IgD-negative memory B cell (primary cell): ENCODE results near the gene SRXN1. TPM values are rescaled to one million over a fixed set of nuclear protein-coding genes. Genes with fewer than 3 reads are reported as not detected.

Source experiments
- H3K27ac Mint-ChIP-seq, 3 donors: one replicate each; pipeline ENCODE4 v1.8.0; 2020 to 2022; ENCODE audit warnings: mild to moderate bottlenecking in 3 of 3, mixed read lengths in 3 of 3, moderate library complexity in 1 of 3
- H3K27me3 Mint-ChIP-seq: one replicate; pipeline ENCODE4 v1.8.0; 2021; ENCODE audit warnings: mixed read lengths
- H3K36me3 Mint-ChIP-seq: one replicate; pipeline ENCODE4 v1.8.0; 2020; ENCODE audit warnings: mild to moderate bottlenecking, mixed read lengths
- H3K4me1 Mint-ChIP-seq, 3 donors: one replicate each; pipeline ENCODE4 v1.8.0; 2020 to 2022; ENCODE audit warnings: mixed read lengths in 3 of 3, mild to moderate bottlenecking in 1 of 3
- H3K4me3 Mint-ChIP-seq, 4 donors: one replicate each; pipeline ENCODE4 v1.8.0; 2020 to 2022; ENCODE audit warnings: mild to moderate bottlenecking in 4 of 4, mixed read lengths in 4 of 4, moderate library complexity in 3 of 4
- H3K9me3 Mint-ChIP-seq, 3 donors: one replicate each; pipeline ENCODE4 v1.8.0; 2020 to 2021; ENCODE audit warnings: mixed read lengths in 3 of 3, mild to moderate bottlenecking in 1 of 3
- polyA plus RNA-seq: library from polyadenylated mRNA; unstranded; fragments of 300-500 nt; fragmentation: Illumina TruSeq; gene quantifications from one replicate; pipeline ENCODE4 v1.2.3, GENCODE V29; 2021

Gene SRXN1
- polyA plus RNA-seq, 1 donor from 2014 or later, result 5.5 TPM

GRCh38 chr20:640674-641515, 12.1 kb downstream of the SRXN1 start:
- H3K9me3 Mint-ChIP-seq, result no peaks in the 10 kb centered on the region
- H3K36me3 Mint-ChIP-seq, result no peaks in the 10 kb centered on the region
- H3K4me1 Mint-ChIP-seq, result peaks cover 0 to 10% (median 6%) of the 10 kb centered on the region in 3 donors
- H3K4me3 Mint-ChIP-seq, result peak overlapping the region in 1 of 4 donors; percentile 51
- peaks cover 20% of the 10 kb centered on the region for H3K27me3 Mint-ChIP-seq
- H3K27ac Mint-ChIP-seq, result no peak overlapping the region

GRCh38 chr20:638579-638978, 14.4 kb downstream of the SRXN1 start:
- Mint-ChIP-seq H3K9me3 (no peaks in the 10 kb centered on the region), H3K27ac (no peak overlapping the region), H3K4me1 (peaks cover 0 to 6% (median 3%) of the 10 kb centered on the region in 3 donors), H3K36me3 (no peaks in the 10 kb centered on the region), H3K27me3 (peaks cover 25% of the 10 kb centered on the region), H3K4me3 (no peak overlapping the region)

GRCh38 chr20:637559-637958, 15.4 kb downstream of the SRXN1 start:
- Mint-ChIP-seq H3K4me3 (no peak overlapping the region), H3K9me3 (no peaks in the 10 kb centered on the region), H3K36me3 (no peaks in the 10 kb centered on the region), H3K27ac (peak overlapping the region in 1 of 3 donors; percentile 38), H3K4me1 (peaks cover 0 to 4% (median 1%) of the 10 kb centered on the region in 3 donors), H3K27me3 (peaks cover 17% of the 10 kb centered on the region)

- Mint-ChIP-seq H3K4me3 (no peak overlapping the region), H3K27ac (no peak overlapping the region), H3K9me3 (no peaks in the 10 kb centered on the region), H3K4me1 (no peaks in the 10 kb centered on the region), H3K27me3 (peaks cover 13% of the 10 kb centered on the region), H3K36me3 (no peaks in the 10 kb centered on the region)
Observed at GRCh38 chr20:635893-636338, 17.1 kb downstream of the SRXN1 start.

GRCh38 chr20:635028-635892, 17.7 kb downstream of the SRXN1 start:
- H3K4me1 Mint-ChIP-seq, result no peaks in the 10 kb centered on the region
- no peak overlapping the region for H3K27ac Mint-ChIP-seq
- no peak overlapping the region for H3K4me3 Mint-ChIP-seq
- H3K36me3 Mint-ChIP-seq, result no peaks in the 10 kb centered on the region
- H3K27me3 Mint-ChIP-seq, result peaks cover 14% of the 10 kb centered on the region
- H3K9me3 Mint-ChIP-seq, result no peaks in the 10 kb centered on the region

- no peak overlapping the region for H3K4me3 Mint-ChIP-seq
- H3K36me3 Mint-ChIP-seq, result no peaks in the 10 kb centered on the region
- no peaks in the 10 kb centered on the region for H3K4me1 Mint-ChIP-seq
- H3K9me3 Mint-ChIP-seq, result no peaks in the 10 kb centered on the region
- H3K27ac Mint-ChIP-seq, result no peak overlapping the region
- H3K27me3 Mint-ChIP-seq, result peaks cover 16% of the 10 kb centered on the region
Observed at GRCh38 chr20:634148-634925, 18.7 kb downstream of the SRXN1 start.

GRCh38 chr20:631101-631500, 21.9 kb downstream of the SRXN1 start:
- Mint-ChIP-seq H3K9me3 (peaks cover 0 to 2% (median 0%) of the 10 kb centered on the region in 3 donors), H3K4me1 (no peaks in the 10 kb centered on the region), H3K27ac (no peak overlapping the region), H3K27me3 (peaks cover 12% of the 10 kb centered on the region), H3K36me3 (peaks cover 1% of the 10 kb centered on the region), H3K4me3 (no peak overlapping the region)

GRCh38 chr20:626579-626978, 26.4 kb downstream of the SRXN1 start:
- peaks cover 0 to 2% (median 0%) of the 10 kb centered on the region in 3 donors for H3K9me3 Mint-ChIP-seq
- H3K36me3 Mint-ChIP-seq, result peaks cover 1% of the 10 kb centered on the region
- no peak overlapping the region for H3K27ac Mint-ChIP-seq

GRCh38 chr20:625360-625932, 27.6 kb downstream of the SRXN1 start:
- Mint-ChIP-seq H3K36me3 (peaks cover 1% of the 10 kb centered on the region), H3K4me3 (no peak overlapping the region), H3K4me1 (no peaks in the 10 kb centered on the region), H3K27me3 (peaks cover 17% of the 10 kb centered on the region), H3K9me3 (peaks cover 0 to 2% (median 0%) of the 10 kb centered on the region in 3 donors), H3K27ac (no peak overlapping the region)

More at GRCh38 chr20:626579-626978, 26.4 kb downstream of the SRXN1 start:
- Mint-ChIP-seq H3K27me3 (peaks cover 6% of the 10 kb centered on the region), H3K4me1 (no peaks in the 10 kb centered on the region), H3K4me3 (no peak overlapping the region)

- Mint-ChIP-seq H3K9me3 (peaks cover 0 to 5% (median 0%) of the 10 kb centered on the region in 3 donors), H3K4me1 (no peaks in the 10 kb centered on the region), H3K27ac (no peak overlapping the region), H3K4me3 (no peak overlapping the region), H3K36me3 (peaks cover 1% of the 10 kb centered on the region), H3K27me3 (peaks cover 27% of the 10 kb centered on the region)
Observed at GRCh38 chr20:623704-624103, 29.3 kb downstream of the SRXN1 start.

GRCh38 chr20:623021-623420, 30.0 kb downstream of the SRXN1 start:
- Mint-ChIP-seq H3K9me3 (peaks cover under 1 to 5% (median 2%) of the 10 kb centered on the region in 3 donors), H3K27me3 (peaks cover 32% of the 10 kb centered on the region), H3K4me1 (no peaks in the 10 kb centered on the region), H3K36me3 (peaks cover 1% of the 10 kb centered on the region), H3K4me3 (no peak overlapping the region), H3K27ac (no peak overlapping the region)

GRCh38 chr20:622161-622560, 30.8 kb downstream of the SRXN1 start:
- H3K4me1 Mint-ChIP-seq, result no peaks in the 10 kb centered on the region
- H3K36me3 Mint-ChIP-seq, result no peaks in the 10 kb centered on the region
- H3K4me3 Mint-ChIP-seq, result no peak overlapping the region
- peaks cover 35% of the 10 kb centered on the region for H3K27me3 Mint-ChIP-seq
- no peak overlapping the region for H3K27ac Mint-ChIP-seq
- H3K9me3 Mint-ChIP-seq, result peaks cover 3 to 5% (median 5%) of the 10 kb centered on the region in 3 donors

GRCh38 chr20:621125-621756, 31.8 kb downstream of the SRXN1 start:
- Mint-ChIP-seq H3K36me3 (no peaks in the 10 kb centered on the region), H3K27ac (no peak overlapping the region), H3K9me3 (peaks cover 3 to 5% (median 4%) of the 10 kb centered on the region in 3 donors), H3K27me3 (peaks cover 34% of the 10 kb centered on the region), H3K4me1 (no peaks in the 10 kb centered on the region), H3K4me3 (no peak overlapping the region)

GRCh38 chr20:620246-620645, 32.8 kb downstream of the SRXN1 start:
- H3K27ac Mint-ChIP-seq, result no peak overlapping the region
- no peaks in the 10 kb centered on the region for H3K4me1 Mint-ChIP-seq
- peaks cover 3 to 5% (median 3%) of the 10 kb centered on the region in 3 donors for H3K9me3 Mint-ChIP-seq
- H3K27me3 Mint-ChIP-seq, result peaks cover 37% of the 10 kb centered on the region
- no peak overlapping the region for H3K4me3 Mint-ChIP-seq
- H3K36me3 Mint-ChIP-seq, result no peaks in the 10 kb centered on the region
